Measurements from ENCODE around the gene FSHR. TPM values are rescaled to one million over a fixed set of nuclear protein-coding genes. Genes with fewer than 3 reads are reported as not detected.

FSHR gene
- total RNA-seq, 2 donors from 2014 or later, result 13.6 TPM; not detected in 1

DNA sequence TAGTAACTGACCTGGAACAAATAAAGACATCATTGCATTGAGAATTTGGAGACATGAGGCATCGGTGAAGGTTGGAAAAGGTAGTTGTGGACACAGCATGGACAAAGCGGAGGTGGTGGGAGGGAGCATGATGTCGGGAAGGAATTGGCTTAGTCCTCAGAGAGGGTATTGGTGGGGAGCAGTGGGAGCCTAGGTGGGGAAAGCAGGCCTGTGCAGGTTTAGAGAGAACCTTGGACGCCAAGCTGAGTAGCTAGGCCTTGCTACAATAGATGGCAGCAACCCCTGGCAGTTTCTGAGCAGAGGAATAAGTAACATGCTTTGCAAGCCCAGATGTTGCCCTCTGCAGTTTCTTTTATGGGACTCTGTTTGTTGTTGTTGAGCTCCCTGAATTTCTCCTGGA lies 221.6 kb downstream of the FSHR start:
- WGBS, result 76% methylated on average over 4 of the region's 4 CpGs
- H3K9me3 ChIP-seq, result no peaks in the 10 kb centered on the region

GRCh38 chr2:48929571-48930301 lies 224.6 kb downstream of the FSHR start:
- no peak overlapping the region for H3K4me3 ChIP-seq
- intact Hi-C loops (cut with DNase I), result no loop called here
- DNase-seq (ENCODE audit: low spot score), result no peak
- no peak overlapping the region for H3K27ac ChIP-seq
- H3K4me1 ChIP-seq (replicated peaks), result no peaks in the 10 kb centered on the region
- H3K36me3 ChIP-seq, result no peaks in the 10 kb centered on the region
- no peaks in the 10 kb centered on the region for H3K9me3 ChIP-seq
- TF ChIP-seq, protein P1, sequence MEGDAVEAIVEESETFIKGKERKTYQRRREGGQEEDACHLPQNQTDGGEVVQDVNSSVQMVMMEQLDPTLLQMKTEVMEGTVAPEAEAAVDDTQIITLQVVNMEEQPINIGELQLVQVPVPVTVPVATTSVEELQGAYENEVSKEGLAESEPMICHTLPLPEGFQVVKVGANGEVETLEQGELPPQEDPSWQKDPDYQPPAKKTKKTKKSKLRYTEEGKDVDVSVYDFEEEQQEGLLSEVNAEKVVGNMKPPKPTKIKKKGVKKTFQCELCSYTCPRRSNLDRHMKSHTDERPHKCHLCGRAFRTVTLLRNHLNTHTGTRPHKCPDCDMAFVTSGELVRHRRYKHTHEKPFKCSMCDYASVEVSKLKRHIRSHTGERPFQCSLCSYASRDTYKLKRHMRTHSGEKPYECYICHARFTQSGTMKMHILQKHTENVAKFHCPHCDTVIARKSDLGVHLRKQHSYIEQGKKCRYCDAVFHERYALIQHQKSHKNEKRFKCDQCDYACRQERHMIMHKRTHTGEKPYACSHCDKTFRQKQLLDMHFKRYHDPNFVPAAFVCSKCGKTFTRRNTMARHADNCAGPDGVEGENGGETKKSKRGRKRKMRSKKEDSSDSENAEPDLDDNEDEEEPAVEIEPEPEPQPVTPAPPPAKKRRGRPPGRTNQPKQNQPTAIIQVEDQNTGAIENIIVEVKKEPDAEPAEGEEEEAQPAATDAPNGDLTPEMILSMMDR (IDR thresholded peaks at IDR 0.05), result no peak
- TF ChIP-seq POLR2AphosphoS5 (IDR thresholded peaks at IDR 0.05), result no peak
- no peak for TF ChIP-seq POLR2A (IDR thresholded peaks at IDR 0.05)
- 81% methylated on average over 6 of the region's 6 CpGs for WGBS
- H3K27me3 ChIP-seq (replicated peaks; ENCODE audit: insufficient read depth), result no peaks in the 10 kb centered on the region

More for the DNA sequence above, 221.6 kb downstream of the FSHR start:
- TF ChIP-seq, protein P1 (IDR thresholded peaks at IDR 0.05), result no peak
- TF ChIP-seq POLR2A (IDR thresholded peaks at IDR 0.05), result no peak
- no peak for TF ChIP-seq POLR2AphosphoS5 (IDR thresholded peaks at IDR 0.05)
- Histone ChIP-seq H3K36me3 (no peaks in the 10 kb centered on the region), H3K27ac (no peak overlapping the region), H3K4me1 (replicated peaks) (no peaks in the 10 kb centered on the region), H3K27me3 (replicated peaks; ENCODE audit: insufficient read depth) (no peaks in the 10 kb centered on the region), H3K4me3 (no peak overlapping the region)
- DNase-seq (ENCODE audit: low spot score), result no peak
- intact Hi-C loops (cut with DNase I), result no loop called here

DNA sequence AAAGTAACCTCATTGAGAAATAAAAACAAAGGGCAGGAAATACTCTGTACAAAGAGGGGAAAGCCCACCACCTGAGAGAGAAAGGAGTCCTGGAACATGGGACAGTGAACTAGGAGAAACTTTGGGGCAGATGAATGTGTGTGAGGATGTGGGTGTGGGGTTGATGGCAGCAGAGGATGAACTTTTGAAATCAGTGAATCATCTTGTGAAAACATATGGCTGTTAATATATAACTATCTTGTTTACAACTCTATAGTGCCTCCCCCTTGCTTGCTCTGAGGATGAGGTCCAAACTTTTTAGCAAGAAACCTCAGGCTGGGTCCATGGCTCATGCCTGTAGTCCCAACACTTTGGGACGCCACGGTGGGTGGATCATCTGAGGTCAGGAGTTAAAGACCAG lies 227.0 kb downstream of the FSHR start:
- Histone ChIP-seq H3K27ac (no peak overlapping the region), H3K27me3 (replicated peaks; ENCODE audit: insufficient read depth) (no peaks in the 10 kb centered on the region), H3K36me3 (no peaks in the 10 kb centered on the region), H3K9me3 (no peaks in the 10 kb centered on the region), H3K4me1 (replicated peaks) (no peaks in the 10 kb centered on the region), H3K4me3 (no peak overlapping the region)
- DNase-seq (ENCODE audit: low spot score), result no peak
- no peak for TF ChIP-seq POLR2AphosphoS5 (IDR thresholded peaks at IDR 0.05)
- TF ChIP-seq, protein P1 (IDR thresholded peaks at IDR 0.05), result no peak
- no peak for TF ChIP-seq POLR2A (IDR thresholded peaks at IDR 0.05)
- 89% methylated on average over 2 of the region's 2 CpGs for WGBS
- intact Hi-C loops (cut with DNase I), result no loop called here

GRCh38 chr2:48915884-48916283 lies 238.4 kb downstream of the FSHR start:
- 95% methylated on average over 19 of the region's 19 CpGs for WGBS
- H3K4me3 ChIP-seq, result no peak overlapping the region
- H3K36me3 ChIP-seq, result no peaks in the 10 kb centered on the region
- no peaks in the 10 kb centered on the region for H3K4me1 ChIP-seq (replicated peaks)
- no peaks in the 10 kb centered on the region for H3K27me3 ChIP-seq (replicated peaks; ENCODE audit: insufficient read depth)
- no peak overlapping the region for H3K27ac ChIP-seq
- H3K9me3 ChIP-seq, result no peaks in the 10 kb centered on the region
- TF ChIP-seq POLR2AphosphoS5 (IDR thresholded peaks at IDR 0.05), result no peak
- TF ChIP-seq POLR2A (IDR thresholded peaks at IDR 0.05), result no peak
- TF ChIP-seq, protein P1 (IDR thresholded peaks at IDR 0.05), result no peak
- intact Hi-C loops (cut with DNase I), result no loop called here
- DNase-seq (ENCODE audit: low spot score), result no peak

- 77% methylated on average over 10 of the region's 10 CpGs for WGBS
- H3K36me3 ChIP-seq, result no peaks in the 10 kb centered on the region
- DNase-seq (ENCODE audit: low spot score), result no peak
- H3K27ac ChIP-seq, result no peak overlapping the region
- intact Hi-C loops (cut with DNase I), result no loop called here
- no peaks in the 10 kb centered on the region for H3K4me1 ChIP-seq (replicated peaks)
- no peaks in the 10 kb centered on the region for H3K27me3 ChIP-seq (replicated peaks; ENCODE audit: insufficient read depth)
- no peak overlapping the region for H3K4me3 ChIP-seq
- TF ChIP-seq, protein P1 (IDR thresholded peaks at IDR 0.05), result no peak
- TF ChIP-seq POLR2A (IDR thresholded peaks at IDR 0.05) (no peak), POLR2AphosphoS5 (IDR thresholded peaks at IDR 0.05) (no peak)
- H3K9me3 ChIP-seq, result no peaks in the 10 kb centered on the region
These were observed 239.1 kb downstream of the FSHR start for GRCh38 chr2:48915227-48915626.

Measured in prostate gland (tissue), 2 donors.